Measurements from ENCODE around the gene RAB40A. TPM values are rescaled to one million over a fixed set of nuclear protein-coding genes. Genes with fewer than 3 reads are reported as not detected.

RAB40A gene
- total and polyA plus RNA-seq, 9 of the 15 experiments (the other 6 are each of a cell fraction or from before 2014, with no cell fraction given): 0.07 to 0.15 (median 0.10) TPM; not detected in 3

DNA sequence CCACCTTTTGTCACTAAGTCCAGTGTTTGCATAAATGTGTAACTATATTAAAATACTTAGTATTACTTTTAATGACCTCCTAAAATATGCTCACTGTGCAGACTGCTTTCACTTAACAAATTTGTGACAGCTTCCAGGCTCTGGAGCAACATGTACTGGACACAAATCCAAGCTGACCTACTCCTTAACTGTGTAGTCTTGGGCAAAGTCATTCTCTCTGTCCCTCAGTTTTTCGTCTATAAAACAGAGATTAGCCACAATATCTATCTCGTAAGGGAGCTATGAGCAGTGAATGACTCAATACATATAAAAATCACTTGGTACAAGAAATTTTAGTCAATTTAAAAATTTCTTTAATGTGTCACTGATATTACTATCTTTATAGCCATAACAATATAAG lies 20.4 kb upstream of the RAB40A start (continued):
- TF ChIP-seq HNRNPUL1 (IDR thresholded peaks at IDR 0.05; ENCODE audit: low read length) (no peak), ZFP1 (CRISPR knock-in tag; IDR thresholded peaks at IDR 0.05) (no peak), MAZ (CRISPR knock-in tag; conservative IDR thresholded peaks at IDR 0.05 in 1 of 2, IDR thresholded peaks at IDR 0.05 in 1 of 2) (no peak), SREBF1 (IDR thresholded peaks at IDR 0.05; ENCODE audit: borderline replicate concordance, low read depth, low read length) (no peak), CSDE1 (IDR thresholded peaks at IDR 0.05) (no peak), ZNF384 (IDR thresholded peaks at IDR 0.05; ENCODE audit: low read depth, low read length) (no peak)

DNA sequence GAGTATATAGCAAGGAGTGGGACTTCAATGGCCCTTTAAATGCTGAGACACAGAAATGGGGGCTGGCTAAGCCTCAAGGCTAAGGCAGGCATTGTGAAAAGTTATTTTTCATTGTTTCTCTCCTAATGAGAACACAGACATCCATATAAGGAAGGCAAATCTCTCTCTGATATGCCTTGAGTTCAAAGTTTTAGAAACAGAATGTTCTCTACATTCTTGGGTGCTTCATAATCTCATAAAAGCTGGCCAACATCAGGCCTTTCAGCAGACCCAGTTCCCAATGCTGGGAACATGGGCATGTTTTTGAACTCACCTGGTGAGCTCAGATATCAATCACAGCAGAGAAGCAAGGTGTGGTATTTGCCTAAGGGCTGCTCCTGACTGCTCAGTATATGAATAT lies 19.4 kb upstream of the RAB40A start:
- H3K36me3 ChIP-seq (ENCODE audit: control insufficient read depth, insufficient read depth, low read length): no peaks in the 10 kb centered on the region
- H3K4me2 ChIP-seq (ENCODE audit: insufficient read depth, low read length): no peak overlapping the region
- H3K27me3 ChIP-seq (ENCODE audit: control insufficient read depth in 2 of 2, insufficient read depth in 2 of 2, low read length in 2 of 2): no peaks in the 10 kb centered on the region
- in situ Hi-C loops (cut with MboI): no loop called here
- POLR2A ChIA-PET: no interaction called here
- CTCF ChIA-PET (ENCODE audit: low intra/inter-chr PET ratio): no interaction called here
- intact Hi-C loops (cut with micrococcal nuclease): no loop called here
- H3K4me1 ChIP-seq (replicated peaks in 1 of 2; ENCODE audit: control insufficient read depth in 2 of 2, insufficient read depth in 2 of 2, low read length in 2 of 2): no peaks in the 10 kb centered on the region
- no peak overlapping the region for H2AFZ ChIP-seq (ENCODE audit: low read depth, low read length)
- no TSS peak for BruUV-seq (replicated peaks)
- H3K9me1 ChIP-seq (ENCODE audit: control insufficient read depth, insufficient read depth, low read length): no peaks in the 10 kb centered on the region
- no peak overlapping the region for H3K4me3 ChIP-seq
- ATAC-seq (no peak), FAIRE-seq (no peak), DNase-seq (ENCODE audit: extremely low read depth in 1 of 4, low spot score in 3 of 4) (no peak)
- no peaks in the 10 kb centered on the region for H3K9me3 ChIP-seq (replicated peaks; ENCODE audit: control insufficient read depth, insufficient read depth, low read depth, low read length)
- no peaks in the 10 kb centered on the region for H3K79me2 ChIP-seq (ENCODE audit: control insufficient read depth, insufficient read depth, low read length)
- no peaks in the 10 kb centered on the region for H4K20me1 ChIP-seq (replicated peaks; ENCODE audit: control insufficient read depth, insufficient read depth, low read length)
- no peak overlapping the region for H3K27ac ChIP-seq (ENCODE audit: extremely low read depth, low read depth, low read length)
- H3K9ac ChIP-seq (ENCODE audit: insufficient read depth in 1 of 2, low read depth in 2 of 2, low read length in 2 of 2): no peak overlapping the region
- TF ChIP-seq SAP30 (IDR thresholded peaks at IDR 0.05; ENCODE audit: borderline replicate concordance, insufficient read depth, low read depth, low read length, poor library complexity, severe bottlenecking): no peak
- TF ChIP-seq, protein P1, sequence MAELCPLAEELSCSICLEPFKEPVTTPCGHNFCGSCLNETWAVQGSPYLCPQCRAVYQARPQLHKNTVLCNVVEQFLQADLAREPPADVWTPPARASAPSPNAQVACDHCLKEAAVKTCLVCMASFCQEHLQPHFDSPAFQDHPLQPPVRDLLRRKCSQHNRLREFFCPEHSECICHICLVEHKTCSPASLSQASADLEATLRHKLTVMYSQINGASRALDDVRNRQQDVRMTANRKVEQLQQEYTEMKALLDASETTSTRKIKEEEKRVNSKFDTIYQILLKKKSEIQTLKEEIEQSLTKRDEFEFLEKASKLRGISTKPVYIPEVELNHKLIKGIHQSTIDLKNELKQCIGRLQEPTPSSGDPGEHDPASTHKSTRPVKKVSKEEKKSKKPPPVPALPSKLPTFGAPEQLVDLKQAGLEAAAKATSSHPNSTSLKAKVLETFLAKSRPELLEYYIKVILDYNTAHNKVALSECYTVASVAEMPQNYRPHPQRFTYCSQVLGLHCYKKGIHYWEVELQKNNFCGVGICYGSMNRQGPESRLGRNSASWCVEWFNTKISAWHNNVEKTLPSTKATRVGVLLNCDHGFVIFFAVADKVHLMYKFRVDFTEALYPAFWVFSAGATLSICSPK (IDR thresholded peaks at IDR 0.05; ENCODE audit: borderline replicate concordance): no peak
- TF ChIP-seq, protein P2, sequence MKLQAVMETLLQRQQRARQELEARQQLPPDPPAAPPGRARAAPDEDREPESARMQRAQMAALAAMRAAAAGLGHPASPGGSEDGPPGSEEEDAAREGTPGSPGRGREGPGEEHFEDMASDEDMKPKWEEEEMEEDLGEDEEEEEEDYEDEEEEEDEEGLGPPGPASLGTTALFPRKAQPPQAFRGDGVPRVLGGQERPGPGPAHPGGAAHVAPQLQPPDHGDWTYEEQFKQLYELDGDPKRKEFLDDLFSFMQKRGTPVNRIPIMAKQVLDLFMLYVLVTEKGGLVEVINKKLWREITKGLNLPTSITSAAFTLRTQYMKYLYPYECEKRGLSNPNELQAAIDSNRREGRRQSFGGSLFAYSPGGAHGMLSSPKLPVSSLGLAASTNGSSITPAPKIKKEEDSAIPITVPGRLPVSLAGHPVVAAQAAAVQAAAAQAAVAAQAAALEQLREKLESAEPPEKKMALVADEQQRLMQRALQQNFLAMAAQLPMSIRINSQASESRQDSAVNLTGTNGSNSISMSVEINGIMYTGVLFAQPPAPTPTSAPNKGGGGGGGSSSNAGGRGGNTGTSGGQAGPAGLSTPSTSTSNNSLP (IDR thresholded peaks at IDR 0.05; ENCODE audit: borderline replicate concordance, low read depth, low read length): no peak
- no peak for TF ChIP-seq TOE1 (IDR thresholded peaks at IDR 0.05; ENCODE audit: borderline replicate concordance)
- TF ChIP-seq TOE1 (CRISPR knock-in tag; IDR thresholded peaks at IDR 0.05; ENCODE audit: borderline replicate concordance, low read depth): no peak
- no peak for TF ChIP-seq ZNF311 (CRISPR knock-in tag; IDR thresholded peaks at IDR 0.05)
- no peak for TF ChIP-seq ZNF699 (CRISPR knock-in tag; IDR thresholded peaks at IDR 0.05; ENCODE audit: insufficient replicate concordance)
- TF ChIP-seq NONO (IDR thresholded peaks at IDR 0.05; ENCODE audit: low read depth in 2 of 2, low read length in 1 of 2): no peak
- no peak for TF ChIP-seq ZNF174 (CRISPR knock-in tag; IDR thresholded peaks at IDR 0.05)
- TF ChIP-seq KLF6 (CRISPR knock-in tag; IDR thresholded peaks at IDR 0.05; ENCODE audit: borderline replicate concordance): no peak
- TF ChIP-seq ELF1 (tag; IDR thresholded peaks at IDR 0.05): no peak
- TF ChIP-seq, protein P3, sequence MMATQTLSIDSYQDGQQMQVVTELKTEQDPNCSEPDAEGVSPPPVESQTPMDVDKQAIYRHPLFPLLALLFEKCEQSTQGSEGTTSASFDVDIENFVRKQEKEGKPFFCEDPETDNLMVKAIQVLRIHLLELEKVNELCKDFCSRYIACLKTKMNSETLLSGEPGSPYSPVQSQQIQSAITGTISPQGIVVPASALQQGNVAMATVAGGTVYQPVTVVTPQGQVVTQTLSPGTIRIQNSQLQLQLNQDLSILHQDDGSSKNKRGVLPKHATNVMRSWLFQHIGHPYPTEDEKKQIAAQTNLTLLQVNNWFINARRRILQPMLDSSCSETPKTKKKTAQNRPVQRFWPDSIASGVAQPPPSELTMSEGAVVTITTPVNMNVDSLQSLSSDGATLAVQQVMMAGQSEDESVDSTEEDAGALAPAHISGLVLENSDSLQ (IDR thresholded peaks at IDR 0.05): no peak
- no peak for TF ChIP-seq RAD51 (IDR thresholded peaks at IDR 0.05; ENCODE audit: borderline replicate concordance, low read depth)

Data from K562 (cell line).